ENCODE measurements around the gene SV2A.
"Not testable (repeated sequence)": the region's sequence is repeated elsewhere in the genome, so short reads cannot be mapped to it uniquely, and the experiment has no call there.

Gene SV2A

GRCh38 chr1:149927563-149928400 lies 10.1 kb upstream of the SV2A start, which contains the start of gene SF3B4:
SF3B4 (minus strand) TSS chr1:149927803; CDS start chr1:149927759, 44 bp downstream.
- peak; percentile 97 to 99 for DNase-seq

GRCh38 chr1:149927056-149927562 lies 9.5 kb upstream of the SV2A start:
- no peak for DNase-seq

GRCh38 chr1:149926296-149926695 lies 8.7 kb upstream of the SV2A start:
- no peak for DNase-seq

- no peak for DNase-seq
Observed at GRCh38 chr1:149925751-149926150, 8.1 kb upstream of the SV2A start.

- no peak for DNase-seq
Observed at GRCh38 chr1:149925345-149925744, 7.7 kb upstream of the SV2A start.

- no peak for DNase-seq
Observed at GRCh38 chr1:149923626-149924025, 6.0 kb upstream of the SV2A start.

- DNase-seq = no peak
Observed at GRCh38 chr1:149916898-149917252, 769 bp downstream of the SV2A start.

GRCh38 chr1:149916193-149916897 lies 1.3 kb downstream of the SV2A start:
- no peak for DNase-seq

- DNase-seq = no peak
Observed at GRCh38 chr1:149915429-149916192, 2.0 kb downstream of the SV2A start.

GRCh38 chr1:149914545-149914944 lies 3.1 kb downstream of the SV2A start:
- DNase-seq = no peak

GRCh38 chr1:149906570-149907075 lies 11.0 kb downstream of the SV2A start:
- DNase-seq = no peak

GRCh38 chr1:149903836-149904491 lies 13.7 kb downstream of the SV2A start:
- no peak for DNase-seq

GRCh38 chr1:149899460-149900284 lies 18.0 kb downstream of the SV2A start, which contains the start of gene BOLA1:
BOLA1 (plus strand) TSS chr1:149899568; CDS start chr1:149900060, 492 bp downstream.
- DNase-seq = peak; percentile 99 to 100

GRCh38 chr1:149896575-149896974 lies 21.1 kb downstream of the SV2A start:
- DNase-seq = no peak

- DNase-seq = no peak
Observed at GRCh38 chr1:149888999-149889289, 28.7 kb downstream of the SV2A start.

GRCh38 chr1:149888247-149888998 lies 29.2 kb downstream of the SV2A start:
- DNase-seq = peak; percentile 96 to 98

GRCh38 chr1:149887456-149888246 lies 30.0 kb downstream of the SV2A start:
- DNase-seq = peak; percentile 99 to 100

GRCh38 chr1:149887196-149887455 lies 30.5 kb downstream of the SV2A start:
- not testable (repeated sequence) for DNase-seq

GRCh38 chr1:149886396-149887195 lies 31.0 kb downstream of the SV2A start:
- peak; percentile 100 for DNase-seq

GRCh38 chr1:149886121-149886395 lies 31.6 kb downstream of the SV2A start:
- not testable (repeated sequence) for DNase-seq
